ENCODE results near the gene DTNBP1.
"Not testable (repeated sequence)": the region's sequence is repeated elsewhere in the genome, so short reads cannot be mapped to it uniquely, and the experiment has no call there.

The DTNBP1 gene

GRCh38 chr6:15555101-15556038 is 107.5 kb downstream of the DTNBP1 start:
- DNase-seq, result no peak

- no peak for DNase-seq
Observed at GRCh38 chr6:15554728-15555100, 108.1 kb downstream of the DTNBP1 start.

GRCh38 chr6:15553736-15554294 is 109.0 kb downstream of the DTNBP1 start:
- no peak for DNase-seq

GRCh38 chr6:15553031-15553430 is 109.8 kb downstream of the DTNBP1 start:
- no peak for DNase-seq

- DNase-seq, result peak; percentile 6
Observed at GRCh38 chr6:15551798-15552197, 111.0 kb downstream of the DTNBP1 start.

- no peak for DNase-seq
Observed at GRCh38 chr6:15551262-15551661, 111.6 kb downstream of the DTNBP1 start.

- no peak for DNase-seq
Observed at GRCh38 chr6:15550546-15551123, 112.2 kb downstream of the DTNBP1 start.

- DNase-seq, result no peak
Observed at GRCh38 chr6:15549371-15549770, 113.5 kb downstream of the DTNBP1 start.

GRCh38 chr6:15547400-15547799 is 115.4 kb downstream of the DTNBP1 start:
- no peak for DNase-seq

- no peak for DNase-seq
Observed at GRCh38 chr6:15546591-15546990, 116.2 kb downstream of the DTNBP1 start.

- peak; percentile 12 for DNase-seq
Observed at GRCh38 chr6:15544321-15544900, 118.4 kb downstream of the DTNBP1 start.

GRCh38 chr6:15543332-15543917 is 119.4 kb downstream of the DTNBP1 start:
- DNase-seq, result not testable (repeated sequence)

- DNase-seq, result no peak
Observed at GRCh38 chr6:15539722-15540270, 123.0 kb downstream of the DTNBP1 start.

- no peak for DNase-seq
Observed at GRCh38 chr6:15538766-15539495, 123.9 kb downstream of the DTNBP1 start.

- DNase-seq, result no peak
Observed at GRCh38 chr6:15538106-15538505, 124.7 kb downstream of the DTNBP1 start.

GRCh38 chr6:15536198-15536955 is 126.5 kb downstream of the DTNBP1 start:
- no peak for DNase-seq

GRCh38 chr6:15535495-15536197 is 127.2 kb downstream of the DTNBP1 start:
- DNase-seq, result no peak

GRCh38 chr6:15534974-15535373 is 127.9 kb downstream of the DTNBP1 start:
- no peak for DNase-seq

GRCh38 chr6:15533379-15534026 is 129.3 kb downstream of the DTNBP1 start:
- no peak for DNase-seq

GRCh38 chr6:15531973-15532372 is 130.9 kb downstream of the DTNBP1 start:
- no peak for DNase-seq
